Chondrocyte (in vitro differentiated cells): Measurements from ENCODE around the gene ARID5B. TPM values are rescaled to one million over a fixed set of nuclear protein-coding genes. Genes with fewer than 3 reads are reported as not detected.

Experiments
- DNase-seq: peaks from one replicate; pipeline ENCODE4 v3.0.0; 2021; ENCODE audit warnings: mixed read lengths, low spot score
- H3K27ac Mint-ChIP-seq: one replicate; pipeline ENCODE4 v1.8.0; 2021; ENCODE audit warnings: mild to moderate bottlenecking, moderate library complexity, mixed read lengths; ENCODE audit not compliant: unreplicated experiment
- H3K27me3 Mint-ChIP-seq: 2 replicates; pipeline ENCODE4 v1.8.0; 2021; ENCODE audit warnings: low read depth, mixed read lengths
- H3K36me3 Mint-ChIP-seq: 2 replicates; pipeline ENCODE4 v1.8.0; 2021; ENCODE audit warnings: low read depth, mixed read lengths
- H3K4me1 Mint-ChIP-seq: 2 replicates; pipeline ENCODE4 v1.8.0; 2021; ENCODE audit warnings: low read depth, mild to moderate bottlenecking, mixed read lengths
- H3K4me3 Mint-ChIP-seq: one replicate; pipeline ENCODE4 v1.8.0; 2021; ENCODE audit warnings: mild to moderate bottlenecking, moderate library complexity, mixed read lengths; ENCODE audit not compliant: unreplicated experiment
- H3K9me3 Mint-ChIP-seq: 2 replicates; pipeline ENCODE4 v1.8.0; 2021; ENCODE audit warnings: low read depth, mixed read lengths
- CTCF ChIP-seq: fragments of 200-600 bp; sonication (generic); IDR thresholded peaks from 2 replicates; pipeline ENCODE4 v1.5.0; 2021; ENCODE audit warnings: antibody characterized with exemption, mild to moderate bottlenecking, moderate library complexity
- total RNA-seq: library from RNA; stranded (reverse); gene quantifications from 3 replicates; pipeline ENCODE4 v1.2.1, GENCODE V29; 2021

The ARID5B gene
- total RNA-seq, 1 donor from 2014 or later = 93.6 TPM

DNA sequence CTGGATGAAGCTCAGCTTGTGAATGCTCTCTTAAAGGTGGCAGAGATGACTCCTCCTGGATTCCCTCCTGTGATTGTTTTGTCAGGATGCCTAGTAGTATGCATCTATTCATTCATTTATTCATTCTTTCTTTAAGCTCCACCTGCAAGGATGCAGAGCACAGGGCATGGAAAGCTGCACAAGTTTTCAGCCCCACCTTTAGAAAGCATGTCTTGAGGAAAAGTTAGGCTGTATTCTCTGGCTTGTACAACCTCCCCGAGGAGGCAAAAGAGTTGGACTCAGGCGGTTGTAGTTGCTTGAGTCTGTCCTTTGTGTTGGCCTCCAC, 22.4 kb downstream of the ARID5B start:
- no peaks in the 10 kb centered on the region for H3K27me3 Mint-ChIP-seq
- no peaks in the 10 kb centered on the region for H3K9me3 Mint-ChIP-seq

GRCh38 chr10:61929555-61929954, 28.1 kb downstream of the ARID5B start:
- DNase-seq = no peak
- TF ChIP-seq CTCF = no peak
- Mint-ChIP-seq H3K4me3 (no peak overlapping the region), H3K9me3 (peaks cover 11% of the 10 kb centered on the region), H3K36me3 (peaks cover 15% of the 10 kb centered on the region), H3K27me3 (no peaks in the 10 kb centered on the region), H3K4me1 (peaks cover 34% of the 10 kb centered on the region), H3K27ac (no peak overlapping the region)

More for the DNA sequence above, 22.4 kb downstream of the ARID5B start:
- Mint-ChIP-seq H3K36me3 (peaks cover 1% of the 10 kb centered on the region), H3K27ac (peak overlapping the region; percentile 47), H3K4me3 (no peak overlapping the region), H3K4me1 (peaks cover 75% of the 10 kb centered on the region)
- TF ChIP-seq CTCF = no peak
- no peak for DNase-seq

DNA sequence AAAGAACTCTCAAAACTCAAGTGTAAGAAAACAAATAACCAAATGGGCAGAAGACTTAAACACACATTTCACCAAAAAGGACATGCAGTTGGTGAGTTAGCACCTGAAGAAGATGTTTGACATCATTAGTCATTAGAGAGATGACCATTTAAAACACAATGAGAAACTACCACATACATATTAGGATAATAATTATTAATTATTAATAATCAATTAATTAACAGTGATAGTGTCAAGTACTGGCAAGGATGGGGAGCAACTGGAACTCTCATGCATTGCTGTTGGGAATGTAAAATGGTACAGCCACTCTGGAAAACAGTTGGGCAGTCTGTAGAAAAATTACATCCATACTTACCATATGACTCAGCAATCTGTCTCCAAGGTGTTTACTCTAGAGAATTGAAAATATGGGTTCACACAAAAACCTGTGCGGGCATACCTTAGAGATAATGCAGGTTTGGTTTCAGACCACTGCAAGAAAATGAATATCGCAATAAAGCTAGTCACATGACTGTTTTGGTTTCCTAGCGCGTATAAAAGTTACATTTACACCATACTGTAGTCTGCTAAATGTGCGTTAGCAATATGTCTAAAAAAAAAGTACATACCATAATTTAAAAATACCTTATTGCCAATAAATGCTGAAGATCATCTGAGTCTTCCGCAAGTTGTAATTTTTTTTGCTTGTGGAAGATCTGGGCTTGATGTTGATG, 30.3 kb downstream of the ARID5B start:
- Mint-ChIP-seq H3K36me3 (peaks cover 15% of the 10 kb centered on the region), H3K27ac (no peak overlapping the region), H3K4me1 (peaks cover 24% of the 10 kb centered on the region)

GRCh38 chr10:61933859-61934555, 32.5 kb downstream of the ARID5B start:
- DNase-seq = no peak
- Mint-ChIP-seq H3K27ac (no peak overlapping the region), H3K27me3 (no peaks in the 10 kb centered on the region), H3K36me3 (peaks cover 14% of the 10 kb centered on the region), H3K4me1 (peaks cover 38% of the 10 kb centered on the region), H3K4me3 (no peak overlapping the region), H3K9me3 (peaks cover 11% of the 10 kb centered on the region)
- no peak for TF ChIP-seq CTCF

More for the DNA sequence above, 30.3 kb downstream of the ARID5B start:
- peaks cover 11% of the 10 kb centered on the region for H3K9me3 Mint-ChIP-seq
- no peak for TF ChIP-seq CTCF
- DNase-seq = no peak
- no peaks in the 10 kb centered on the region for H3K27me3 Mint-ChIP-seq
- no peak overlapping the region for H3K4me3 Mint-ChIP-seq

GRCh38 chr10:61935077-61935476, 33.6 kb downstream of the ARID5B start:
- no peak for DNase-seq

More at GRCh38 chr10:61935077-61935476, 33.6 kb downstream of the ARID5B start:
- H3K4me1 Mint-ChIP-seq = peaks cover 45% of the 10 kb centered on the region
- no peak for TF ChIP-seq CTCF
- H3K27ac Mint-ChIP-seq = no peak overlapping the region
- H3K36me3 Mint-ChIP-seq = peaks cover 9% of the 10 kb centered on the region
- no peaks in the 10 kb centered on the region for H3K27me3 Mint-ChIP-seq
- peaks cover 8% of the 10 kb centered on the region for H3K9me3 Mint-ChIP-seq
- no peak overlapping the region for H3K4me3 Mint-ChIP-seq
